Effector memory CD4-positive, alpha-beta T cell (primary cell): ENCODE results near the gene OR4E1.
"Not testable (repeated sequence)": the region's sequence is repeated elsewhere in the genome, so short reads cannot be mapped to it uniquely, and the experiment has no call there.

Experiments
- DNase-seq, 3 donors: peaks; one replicate each; pipeline ENCODE4 v3.0.0-alpha.2; 2020
- H3K27ac ChIP-seq: 2 replicates; pipeline ENCODE4 v1.7.0; 2013; ENCODE audit warnings: mild to moderate bottlenecking, low read length, moderate library complexity; ENCODE audit not compliant: insufficient read depth, poor library complexity, severe bottlenecking
- H3K27me3 ChIP-seq: replicated peaks from 2 replicates; pipeline ENCODE4 v1.7.0; 2013; ENCODE audit warnings: mild to moderate bottlenecking, low read length; ENCODE audit not compliant: insufficient read depth, control insufficient read depth, poor library complexity, severe bottlenecking
- H3K36me3 ChIP-seq: 2 replicates; pipeline ENCODE4 v1.7.0; 2013; ENCODE audit warnings: mild to moderate bottlenecking, low read length, moderate library complexity; ENCODE audit not compliant: control insufficient read depth, insufficient read depth
- H3K4me1 ChIP-seq: 2 replicates; pipeline ENCODE4 v1.7.0; 2013; ENCODE audit warnings: low read length, mild to moderate bottlenecking; ENCODE audit not compliant: control insufficient read depth, insufficient read depth, poor library complexity, severe bottlenecking
- H3K4me3 ChIP-seq: 2 replicates; pipeline ENCODE4 v1.7.0; 2013; ENCODE audit warnings: low read length, low read depth, mild to moderate bottlenecking; ENCODE audit not compliant: insufficient read depth, poor library complexity, severe bottlenecking
- H3K9me3 ChIP-seq: 2 replicates; pipeline ENCODE4 v1.7.0; 2013; ENCODE audit warnings: mild to moderate bottlenecking, low read length, moderate library complexity; ENCODE audit not compliant: control insufficient read depth

Gene OR4E1

DNA sequence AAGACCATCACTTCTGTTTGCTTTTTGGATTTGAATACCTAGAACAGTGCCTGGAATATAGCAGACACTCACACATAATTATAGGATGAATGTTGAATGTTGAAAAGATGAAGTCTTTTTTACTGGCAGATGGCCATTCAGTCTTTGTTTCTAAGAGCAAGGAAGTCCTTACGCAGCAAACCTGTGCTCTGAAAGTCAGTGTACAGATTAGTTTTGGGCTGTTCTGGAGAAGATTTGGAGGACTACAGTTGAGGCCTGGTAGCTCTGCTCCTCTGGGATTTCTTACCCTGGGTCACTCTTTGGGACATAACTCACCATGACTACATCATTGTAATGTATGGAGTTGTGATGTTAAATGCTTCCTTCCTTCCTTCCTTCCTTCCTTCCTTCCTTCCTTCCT is 16.6 kb downstream of the OR4E1 start:
- no peaks in the 10 kb centered on the region for H3K4me1 ChIP-seq
- no peaks in the 10 kb centered on the region for H3K9me3 ChIP-seq
- no peak overlapping the region for H3K4me3 ChIP-seq
- H3K27ac ChIP-seq: no peak overlapping the region
- no peaks in the 10 kb centered on the region for H3K27me3 ChIP-seq
- no peak for DNase-seq
- no peaks in the 10 kb centered on the region for H3K36me3 ChIP-seq

DNA sequence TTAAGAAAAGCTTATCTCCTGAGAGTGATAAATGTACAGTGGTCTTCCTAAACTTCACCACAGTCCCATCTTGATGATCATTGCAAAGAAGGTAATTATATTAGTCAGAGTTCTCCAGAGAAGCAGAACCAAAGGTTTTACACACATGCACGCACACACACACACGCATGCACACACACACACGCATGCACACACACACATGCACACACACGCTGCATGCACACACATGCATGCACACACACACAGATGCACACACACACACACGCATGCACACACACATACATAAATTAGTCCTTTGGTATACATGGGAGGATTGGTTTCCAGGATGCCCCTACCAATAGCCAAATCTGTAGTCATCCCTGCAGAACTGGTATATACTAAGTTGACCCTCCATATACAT is 19.4 kb downstream of the OR4E1 start:
- Histone ChIP-seq H3K27me3 (no peaks in the 10 kb centered on the region), H3K36me3 (no peaks in the 10 kb centered on the region), H3K4me1 (no peaks in the 10 kb centered on the region), H3K27ac (no peak overlapping the region), H3K4me3 (no peak overlapping the region), H3K9me3 (no peaks in the 10 kb centered on the region)
- no peak for DNase-seq

DNA sequence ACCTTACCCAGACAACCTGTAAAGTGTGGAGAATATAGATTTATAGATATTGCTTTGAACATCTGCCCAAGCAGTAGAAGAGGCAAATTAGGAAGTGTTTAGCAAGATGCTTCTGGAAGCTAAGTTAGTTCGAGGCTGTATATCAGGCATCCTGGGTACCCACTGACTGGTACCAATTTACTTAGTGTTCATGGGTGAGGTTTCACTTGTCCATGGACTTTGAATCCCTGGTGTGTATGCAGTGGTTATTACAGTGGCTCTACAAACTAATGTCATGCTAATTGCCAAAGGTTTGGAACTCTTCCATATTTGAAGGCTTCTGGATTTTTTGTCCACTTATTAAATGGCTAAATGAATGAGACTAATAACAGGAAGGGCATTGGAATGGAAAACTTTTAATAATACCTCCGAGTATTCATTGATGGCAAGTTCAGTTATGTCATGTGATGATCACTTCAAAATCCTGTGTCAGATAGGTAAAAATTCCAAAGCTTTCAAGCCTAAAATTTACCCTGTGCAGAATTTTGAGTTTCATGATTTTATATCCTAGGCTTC is 20.2 kb downstream of the OR4E1 start, which contains the start of gene OR4E2:
Gene OR4E2, plus strand, starts transcription at position 505 of the 555 bp plus-strand sequence. CDS start 11,248 bp downstream, outside the sequence.
- no peaks in the 10 kb centered on the region for H3K4me1 ChIP-seq

DNA sequence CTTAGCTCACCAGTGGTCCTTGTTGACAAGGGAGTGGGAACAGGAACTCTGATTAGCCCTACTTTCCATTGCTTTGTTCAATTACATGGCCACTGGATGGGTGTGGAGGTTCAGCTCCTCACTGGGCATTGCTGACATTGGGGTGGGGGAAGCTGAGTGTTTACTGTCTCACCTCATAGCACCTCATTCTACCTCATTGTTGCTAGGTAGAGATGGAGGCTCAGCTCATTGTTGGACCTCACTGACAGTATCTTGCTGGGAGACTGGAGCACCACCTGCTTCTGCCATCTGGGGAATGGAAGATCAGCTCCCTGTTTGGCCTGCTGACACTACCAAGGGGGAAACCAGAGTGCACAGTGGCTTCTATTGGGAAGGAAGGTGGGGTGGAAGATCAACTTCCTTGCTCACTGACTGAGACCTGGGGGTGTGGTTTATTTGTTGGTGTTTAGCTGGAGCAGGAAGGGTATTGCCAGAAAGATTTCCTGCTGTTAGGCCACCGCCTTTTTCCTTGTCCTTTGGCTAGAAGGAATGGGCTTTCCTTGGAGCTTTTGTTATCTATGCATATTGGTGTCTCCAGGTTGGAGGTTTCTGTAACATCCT is 21.3 kb downstream of the OR4E1 start:
- no peak for DNase-seq
- Histone ChIP-seq H3K27me3 (no peaks in the 10 kb centered on the region), H3K9me3 (no peaks in the 10 kb centered on the region), H3K4me3 (no peak overlapping the region), H3K27ac (no peak overlapping the region), H3K4me1 (no peaks in the 10 kb centered on the region), H3K36me3 (no peaks in the 10 kb centered on the region)

More for the DNA sequence above, 20.2 kb downstream of the OR4E1 start, which contains the start of gene OR4E2:
- Histone ChIP-seq H3K9me3 (no peaks in the 10 kb centered on the region), H3K27me3 (no peaks in the 10 kb centered on the region), H3K27ac (no peak within 1 kb of the TSS), H3K4me3 (no peak within 1 kb of the TSS), H3K36me3 (no peaks in the 10 kb centered on the region)
- DNase-seq: no peak

DNA sequence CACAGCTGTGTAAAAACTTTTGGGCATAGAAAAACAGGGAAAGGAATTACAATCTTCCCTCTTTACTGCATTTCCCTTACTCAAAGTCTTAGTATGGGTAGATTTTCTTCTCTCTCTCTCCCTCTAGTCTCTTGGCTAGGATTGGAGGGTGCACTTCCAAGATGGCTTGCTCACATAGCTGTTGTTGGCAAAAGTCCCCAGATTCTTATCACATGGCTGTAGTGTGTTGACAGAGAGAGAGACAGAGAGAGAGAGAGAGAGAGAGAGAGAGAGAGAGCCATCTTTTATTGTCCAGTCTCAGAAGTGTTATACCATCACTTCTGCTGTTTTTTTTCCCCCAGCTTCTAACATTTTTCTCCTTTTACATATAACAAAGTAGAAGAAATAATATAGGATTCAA is 26.2 kb downstream of the OR4E1 start:
- Histone ChIP-seq H3K36me3 (no peaks in the 10 kb centered on the region), H3K4me1 (no peaks in the 10 kb centered on the region), H3K4me3 (no peak overlapping the region)

DNA sequence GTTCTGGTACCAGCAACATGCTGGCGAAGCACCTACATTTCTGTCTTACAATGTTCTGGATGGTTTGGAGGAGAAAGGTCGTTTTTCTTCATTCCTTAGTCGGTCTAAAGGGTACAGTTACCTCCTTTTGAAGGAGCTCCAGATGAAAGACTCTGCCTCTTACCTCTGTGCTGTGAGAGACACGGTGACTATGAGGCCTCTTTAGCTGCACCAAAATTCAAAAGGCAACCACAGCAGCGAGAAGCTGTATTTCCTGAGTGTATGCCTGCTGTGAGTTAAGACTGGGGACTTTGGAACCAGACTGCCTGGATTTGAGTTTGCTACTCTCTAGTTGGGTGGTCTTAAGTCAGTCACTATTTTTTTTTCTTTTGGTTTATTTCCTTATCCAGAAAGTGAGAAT is 30.2 kb downstream of the OR4E1 start:
- Histone ChIP-seq H3K36me3 (no peaks in the 10 kb centered on the region), H3K27me3 (no peaks in the 10 kb centered on the region), H3K4me1 (no peaks in the 10 kb centered on the region), H3K4me3 (no peak overlapping the region), H3K27ac (no peak overlapping the region), H3K9me3 (no peaks in the 10 kb centered on the region)
- no peak for DNase-seq

More for the DNA sequence above, 26.2 kb downstream of the OR4E1 start:
- H3K27ac ChIP-seq: no peak overlapping the region
- H3K9me3 ChIP-seq: no peaks in the 10 kb centered on the region
- H3K27me3 ChIP-seq: no peaks in the 10 kb centered on the region
- no peak for DNase-seq

DNA sequence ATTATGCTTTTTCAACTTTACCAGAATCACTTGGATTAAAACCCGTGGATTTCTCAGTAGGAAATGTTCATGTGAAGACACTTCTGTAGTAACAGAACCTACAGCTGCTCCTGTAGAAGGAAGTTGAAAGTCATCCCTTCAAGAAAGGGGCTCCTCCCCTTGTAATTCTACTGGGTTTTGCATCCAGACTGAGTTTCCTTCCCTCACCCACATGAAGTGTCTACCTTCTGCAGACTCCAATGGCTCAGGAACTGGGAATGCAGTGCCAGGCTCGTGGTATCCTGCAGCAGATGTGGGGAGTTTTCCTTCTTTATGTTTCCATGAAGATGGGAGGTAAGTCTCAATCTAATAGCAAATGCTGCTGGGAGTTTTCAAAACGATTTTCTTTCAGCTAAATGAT is 30.9 kb downstream of the OR4E1 start:
- no peaks in the 10 kb centered on the region for H3K36me3 ChIP-seq
- no peak overlapping the region for H3K4me3 ChIP-seq
- H3K4me1 ChIP-seq: no peaks in the 10 kb centered on the region
- no peaks in the 10 kb centered on the region for H3K9me3 ChIP-seq
- DNase-seq: no peak
- H3K27ac ChIP-seq: no peak overlapping the region
- H3K27me3 ChIP-seq: no peaks in the 10 kb centered on the region

DNA sequence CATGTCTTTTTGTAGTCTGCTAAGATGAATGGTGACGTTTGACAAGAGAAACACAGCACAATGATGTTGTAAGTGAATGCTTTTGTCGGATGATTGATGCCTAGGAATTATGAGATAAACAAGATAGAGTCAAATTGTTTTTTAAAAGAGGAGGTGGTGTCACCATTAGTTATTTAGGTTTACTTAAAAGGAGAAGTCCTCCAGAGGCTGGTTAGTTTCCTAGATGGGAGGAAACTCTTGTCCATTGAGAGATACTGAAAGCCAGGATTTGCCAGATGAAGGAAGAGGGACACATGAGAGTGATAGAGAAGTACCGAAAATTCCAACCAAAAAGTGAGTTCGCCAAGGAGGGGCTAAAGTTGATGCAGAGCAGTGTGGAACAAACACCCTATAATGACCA is 38.8 kb downstream of the OR4E1 start, which contains the start of gene OR10G2:
Gene OR10G2, minus strand, starts transcription at position 101 of the 400 bp plus-strand sequence. Its CDS starts 98 bp downstream, at position 3.
- Histone ChIP-seq H3K27me3 (no peaks in the 10 kb centered on the region), H3K4me3 (no peak within 1 kb of the TSS), H3K36me3 (no peaks in the 10 kb centered on the region), H3K27ac (no peak within 1 kb of the TSS), H3K4me1 (no peaks in the 10 kb centered on the region), H3K9me3 (no peaks in the 10 kb centered on the region)
- DNase-seq: no peak

DNA sequence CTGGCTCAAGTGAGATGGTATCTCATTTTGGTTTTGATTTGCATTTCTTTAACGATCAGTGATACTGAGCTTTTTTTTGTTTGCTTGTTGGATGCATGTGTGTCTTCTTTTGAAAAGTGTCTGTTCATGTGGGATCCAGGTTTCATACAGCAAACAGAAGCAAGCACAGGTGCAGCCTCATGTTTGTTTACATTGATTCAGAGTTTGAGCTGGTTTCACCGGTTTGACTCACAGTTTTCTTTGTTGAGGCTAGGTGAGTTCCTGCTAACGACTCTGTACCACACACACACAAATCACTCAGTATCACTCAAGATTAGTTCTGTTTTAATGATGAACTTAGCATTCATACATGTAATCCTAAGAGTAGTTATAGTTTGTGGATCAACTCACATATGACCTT is 42.5 kb downstream of the OR4E1 start:
- no peaks in the 10 kb centered on the region for H3K4me1 ChIP-seq
- no peaks in the 10 kb centered on the region for H3K9me3 ChIP-seq
- no peak overlapping the region for H3K27ac ChIP-seq
- no peaks in the 10 kb centered on the region for H3K36me3 ChIP-seq
- no peaks in the 10 kb centered on the region for H3K27me3 ChIP-seq
- DNase-seq: no peak
- H3K4me3 ChIP-seq: no peak overlapping the region

DNA sequence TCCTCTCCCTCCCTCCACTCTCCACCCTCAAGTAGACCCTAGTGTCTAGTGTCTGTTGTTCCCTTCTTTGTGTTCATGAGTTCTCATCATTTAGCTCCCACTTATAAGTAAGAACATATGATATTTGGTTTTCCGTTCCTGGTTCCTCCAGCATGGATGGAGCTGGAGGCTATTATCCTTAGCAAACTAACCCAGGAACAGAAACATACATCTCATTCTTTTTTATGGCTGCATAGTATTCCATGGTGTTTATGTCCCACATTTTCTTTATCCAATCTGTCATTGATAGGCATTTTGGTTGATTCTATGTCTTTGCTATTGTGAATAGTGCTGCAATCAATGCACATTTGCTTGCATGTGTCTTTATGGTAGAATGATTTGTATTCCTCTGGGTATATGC is 43.1 kb downstream of the OR4E1 start:
- H3K4me3 ChIP-seq, H3K27ac ChIP-seq, H3K36me3 ChIP-seq, DNase-seq, H3K27me3 ChIP-seq, H3K4me1 ChIP-seq, H3K9me3 ChIP-seq: not testable (repeated sequence)
